Muscle layer of colon (tissue), 2 donors: ENCODE measurements around the gene ACE.

Experiments used
- H3K27ac ChIP-seq: one replicate; pipeline ENCODE4 v1.7.0; 2013; ENCODE audit warnings: low read depth, mild to moderate bottlenecking, low read length, moderate library complexity
- H3K27me3 ChIP-seq, 2 donors: one replicate each; pipeline ENCODE4 v1.7.0; 2013; ENCODE audit warnings: low read length in 2 of 2, mild to moderate bottlenecking in 2 of 2; ENCODE audit not compliant: insufficient read depth in 2 of 2, control insufficient read depth in 1 of 2
- H3K36me3 ChIP-seq: one replicate; pipeline ENCODE4 v1.7.0; 2013; ENCODE audit warnings: mild to moderate bottlenecking, low read length; ENCODE audit not compliant: insufficient read depth
- H3K4me1 ChIP-seq: one replicate; pipeline ENCODE4 v1.7.0; 2013; ENCODE audit warnings: mild to moderate bottlenecking, low read length; ENCODE audit not compliant: insufficient read depth
- H3K4me3 ChIP-seq, 2 donors: one replicate each; pipeline ENCODE4 v1.7.0; 2013; ENCODE audit warnings: low read length in 2 of 2, low read depth in 1 of 2, mild to moderate bottlenecking in 1 of 2, moderate library complexity in 1 of 2
- H3K9ac ChIP-seq: one replicate; pipeline ENCODE4 v1.7.0; 2013; ENCODE audit warnings: low read length
- H3K9me3 ChIP-seq: one replicate; pipeline ENCODE4 v1.7.0; 2013; ENCODE audit warnings: mild to moderate bottlenecking, low read length
- donor health status: abdominal sarcoma.
- donor health status: Adenocarcinoma of cecum.

ACE gene

DNA sequence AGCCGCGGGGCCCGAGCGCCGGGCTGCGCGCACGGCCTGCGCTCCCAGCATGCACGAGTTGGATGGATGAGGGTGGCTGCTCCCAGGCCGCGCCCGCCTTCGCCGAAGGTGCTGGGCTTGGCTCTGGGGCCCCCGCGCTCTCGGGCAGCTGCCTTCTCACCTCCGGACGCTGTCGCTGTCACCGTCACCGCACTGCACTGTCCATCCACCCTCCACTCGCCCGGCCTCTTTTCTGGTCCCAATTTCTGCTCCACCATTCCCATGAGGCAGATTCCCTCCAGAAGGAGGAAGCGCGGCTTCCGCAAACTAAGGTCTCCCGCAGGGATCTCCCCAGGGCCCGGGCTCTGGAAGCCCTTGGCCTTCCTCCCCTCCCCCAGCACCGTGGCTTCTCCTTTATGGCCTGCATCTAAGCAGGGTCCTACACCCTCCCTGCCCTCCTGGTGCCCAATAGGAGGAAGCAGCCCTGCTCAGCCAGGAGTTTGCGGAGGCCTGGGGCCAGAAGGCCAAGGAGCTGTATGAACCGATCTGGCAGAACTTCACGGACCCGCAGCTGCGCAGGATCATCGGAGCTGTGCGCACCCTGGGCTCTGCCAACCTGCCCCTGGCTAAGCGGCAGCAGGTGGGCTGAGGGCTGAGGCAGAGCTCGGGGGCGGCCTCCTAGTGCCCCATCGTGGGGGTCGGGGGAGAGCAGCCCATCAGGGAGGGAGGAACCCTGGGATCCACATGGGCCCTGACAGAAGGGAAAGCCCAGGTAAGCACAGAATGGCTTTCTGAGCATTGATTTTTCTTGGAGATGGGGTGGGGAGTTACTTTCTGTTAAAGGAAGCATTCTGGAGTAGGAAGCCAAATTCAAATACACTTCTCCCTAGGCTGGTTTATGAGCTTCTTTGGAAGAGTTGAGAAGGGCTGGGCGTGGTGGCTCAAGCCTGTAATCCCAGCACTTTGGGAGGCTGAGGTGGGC lies 899 bp downstream of the ACE start:
- no peak overlapping the region for H3K27ac ChIP-seq

DNA sequence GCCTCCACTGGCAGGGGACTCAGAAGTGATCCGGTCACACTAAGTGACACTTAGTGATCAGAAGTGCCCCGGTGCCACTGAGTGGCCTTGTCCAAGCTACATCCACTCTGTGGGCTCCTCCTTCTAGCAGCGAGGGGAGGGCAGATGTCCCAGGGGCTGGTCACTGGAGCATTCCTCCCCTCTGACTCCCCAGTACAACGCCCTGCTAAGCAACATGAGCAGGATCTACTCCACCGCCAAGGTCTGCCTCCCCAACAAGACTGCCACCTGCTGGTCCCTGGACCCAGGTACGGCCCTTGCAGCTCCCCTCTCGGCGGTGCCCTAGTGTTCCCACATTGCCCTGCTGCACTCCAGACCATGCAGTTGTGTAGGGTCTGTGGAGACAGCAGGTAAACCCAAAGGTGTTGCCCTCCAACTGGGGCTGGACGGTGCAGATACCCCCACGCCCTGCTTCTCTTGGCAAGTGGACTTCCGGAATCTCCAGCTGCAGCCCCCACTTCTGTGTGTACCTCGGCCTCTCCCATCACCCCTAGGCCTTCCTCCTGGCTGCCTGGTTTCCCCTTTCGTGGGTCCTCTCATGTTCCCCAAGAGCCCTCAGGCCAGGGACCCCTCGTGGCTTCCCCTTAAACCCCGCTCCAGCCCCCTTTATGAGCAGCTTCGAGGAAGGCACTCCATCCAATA lies 2.1 kb downstream of the ACE start:
- Histone ChIP-seq H3K4me1 (peaks cover 7% of the 10 kb centered on the region), H3K27me3 (peaks cover 24 to 50% of the 10 kb centered on the region in 2 donors), H3K9ac (no peak overlapping the region), H3K36me3 (no peaks in the 10 kb centered on the region), H3K4me3 (no peak overlapping the region), H3K9me3 (no peaks in the 10 kb centered on the region), H3K27ac (no peak overlapping the region)

More for the DNA sequence above, 899 bp downstream of the ACE start:
- Histone ChIP-seq H3K4me1 (peaks cover 7% of the 10 kb centered on the region), H3K9ac (no peak overlapping the region), H3K9me3 (no peaks in the 10 kb centered on the region), H3K36me3 (no peaks in the 10 kb centered on the region), H3K4me3 (peak overlapping the region in 1 of 2 donors; percentile 38), H3K27me3 (peaks cover 24 to 50% of the 10 kb centered on the region in 2 donors)

DNA sequence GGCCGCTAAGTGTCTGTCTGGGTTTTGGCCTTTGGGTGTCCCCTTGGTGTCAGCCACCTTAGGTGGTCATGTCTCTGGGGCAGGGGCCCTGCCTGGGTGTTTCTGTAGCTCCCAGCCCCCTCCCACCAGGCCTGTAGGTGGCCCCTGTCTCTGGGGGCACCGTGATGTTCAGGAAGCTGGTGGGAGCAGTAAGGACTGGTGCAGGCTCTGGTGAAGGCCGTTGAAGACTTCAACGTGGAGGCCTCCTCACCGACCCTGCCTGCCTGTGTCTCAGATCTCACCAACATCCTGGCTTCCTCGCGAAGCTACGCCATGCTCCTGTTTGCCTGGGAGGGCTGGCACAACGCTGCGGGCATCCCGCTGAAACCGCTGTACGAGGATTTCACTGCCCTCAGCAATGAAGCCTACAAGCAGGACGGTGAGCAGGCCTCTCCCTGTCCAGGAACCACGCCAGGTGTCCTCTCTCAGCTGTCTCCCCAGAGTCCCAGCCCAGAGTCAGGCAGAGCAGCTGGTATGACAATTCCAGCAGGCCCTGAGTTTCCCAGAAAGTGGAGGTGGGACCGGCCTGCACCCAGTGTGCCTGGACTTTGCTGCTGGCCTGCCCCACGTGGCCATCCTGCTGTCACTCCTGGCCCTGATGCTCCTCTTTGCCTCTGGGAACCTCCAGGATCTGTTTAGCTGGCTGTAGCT lies 2.8 kb downstream of the ACE start:
- Histone ChIP-seq H3K36me3 (no peaks in the 10 kb centered on the region), H3K4me1 (peaks cover 7% of the 10 kb centered on the region), H3K27ac (no peak overlapping the region), H3K9ac (no peak overlapping the region), H3K9me3 (no peaks in the 10 kb centered on the region), H3K4me3 (no peak overlapping the region), H3K27me3 (peaks cover 24 to 50% of the 10 kb centered on the region in 2 donors)

DNA sequence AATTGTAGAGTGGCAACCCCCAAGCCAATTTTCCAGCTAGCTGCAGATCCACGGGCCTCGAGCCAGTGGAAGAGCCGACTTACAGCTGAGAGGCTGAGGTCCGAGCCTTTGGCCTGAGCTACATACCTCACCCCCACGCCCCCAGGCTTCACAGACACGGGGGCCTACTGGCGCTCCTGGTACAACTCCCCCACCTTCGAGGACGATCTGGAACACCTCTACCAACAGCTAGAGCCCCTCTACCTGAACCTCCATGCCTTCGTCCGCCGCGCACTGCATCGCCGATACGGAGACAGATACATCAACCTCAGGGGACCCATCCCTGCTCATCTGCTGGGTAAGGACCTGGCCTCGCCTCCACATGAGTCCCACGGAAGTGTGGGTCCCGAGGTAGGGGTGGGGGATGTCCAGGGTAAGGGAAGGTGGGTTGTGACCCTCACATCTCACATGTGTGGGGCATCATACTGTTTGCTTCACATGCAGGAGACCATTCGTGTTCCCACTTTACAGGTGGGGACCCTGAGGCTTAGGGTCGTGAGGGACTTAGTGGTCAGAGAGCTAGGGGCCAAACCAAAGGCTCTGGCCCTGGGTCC lies 3.4 kb downstream of the ACE start:
- Histone ChIP-seq H3K27me3 (peaks cover 24 to 49% of the 10 kb centered on the region in 2 donors), H3K9ac (no peak overlapping the region), H3K4me3 (no peak overlapping the region), H3K36me3 (no peaks in the 10 kb centered on the region), H3K9me3 (no peaks in the 10 kb centered on the region), H3K27ac (no peak overlapping the region), H3K4me1 (peaks cover 7% of the 10 kb centered on the region)

DNA sequence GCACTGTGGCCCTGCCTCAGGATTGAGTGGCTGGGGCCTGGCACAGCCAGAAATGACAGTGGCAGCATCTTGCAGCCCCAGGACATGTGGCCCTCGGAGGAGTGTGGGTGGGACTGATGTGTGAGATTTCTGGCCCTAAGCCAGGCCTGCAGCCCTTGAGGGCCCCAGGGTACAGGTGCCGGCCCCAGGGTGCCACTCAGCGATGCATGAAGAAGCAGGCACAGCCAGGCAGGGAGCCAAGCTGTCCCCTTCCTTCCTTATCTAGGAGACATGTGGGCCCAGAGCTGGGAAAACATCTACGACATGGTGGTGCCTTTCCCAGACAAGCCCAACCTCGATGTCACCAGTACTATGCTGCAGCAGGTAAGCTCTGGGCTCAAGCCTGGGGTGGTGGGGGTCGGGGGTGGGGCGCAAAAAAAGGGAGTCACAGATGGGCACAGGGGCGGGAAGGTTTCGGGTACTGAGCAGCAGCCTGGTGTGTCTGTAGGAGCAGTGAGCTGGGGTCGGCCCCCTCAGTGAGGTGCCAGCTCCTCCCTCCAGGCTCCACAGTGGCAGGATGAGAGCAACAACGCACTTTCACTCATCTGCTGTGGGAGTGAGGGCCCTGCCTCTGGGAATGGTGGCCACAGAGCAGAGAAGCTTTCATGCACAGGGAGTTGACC lies 4.1 kb downstream of the ACE start:
- H3K4me1 ChIP-seq: peaks cover 7% of the 10 kb centered on the region
- no peaks in the 10 kb centered on the region for H3K36me3 ChIP-seq
- no peak overlapping the region for H3K27ac ChIP-seq

DNA sequence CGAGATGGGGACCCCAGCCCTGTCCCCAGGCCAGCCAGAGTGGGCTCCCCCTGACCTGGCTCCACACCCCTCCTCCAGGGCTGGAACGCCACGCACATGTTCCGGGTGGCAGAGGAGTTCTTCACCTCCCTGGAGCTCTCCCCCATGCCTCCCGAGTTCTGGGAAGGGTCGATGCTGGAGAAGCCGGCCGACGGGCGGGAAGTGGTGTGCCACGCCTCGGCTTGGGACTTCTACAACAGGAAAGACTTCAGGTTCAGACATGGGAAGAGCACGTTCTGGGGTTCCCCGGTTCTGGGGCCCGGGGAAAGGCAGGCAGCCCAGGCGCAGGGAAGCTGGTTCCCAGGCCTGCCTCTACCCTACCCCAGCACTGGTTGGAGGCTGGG lies 4.6 kb downstream of the ACE start:
- Histone ChIP-seq H3K4me1 (peaks cover 7% of the 10 kb centered on the region), H3K9me3 (no peaks in the 10 kb centered on the region), H3K27me3 (peaks cover 24 to 40% of the 10 kb centered on the region in 2 donors), H3K4me3 (no peak overlapping the region), H3K36me3 (no peaks in the 10 kb centered on the region), H3K9ac (no peak overlapping the region), H3K27ac (no peak overlapping the region)

More for the DNA sequence above, 4.1 kb downstream of the ACE start:
- no peaks in the 10 kb centered on the region for H3K9me3 ChIP-seq
- peaks cover 24 to 43% of the 10 kb centered on the region in 2 donors for H3K27me3 ChIP-seq
- no peak overlapping the region for H3K9ac ChIP-seq
- H3K4me3 ChIP-seq: no peak overlapping the region

DNA sequence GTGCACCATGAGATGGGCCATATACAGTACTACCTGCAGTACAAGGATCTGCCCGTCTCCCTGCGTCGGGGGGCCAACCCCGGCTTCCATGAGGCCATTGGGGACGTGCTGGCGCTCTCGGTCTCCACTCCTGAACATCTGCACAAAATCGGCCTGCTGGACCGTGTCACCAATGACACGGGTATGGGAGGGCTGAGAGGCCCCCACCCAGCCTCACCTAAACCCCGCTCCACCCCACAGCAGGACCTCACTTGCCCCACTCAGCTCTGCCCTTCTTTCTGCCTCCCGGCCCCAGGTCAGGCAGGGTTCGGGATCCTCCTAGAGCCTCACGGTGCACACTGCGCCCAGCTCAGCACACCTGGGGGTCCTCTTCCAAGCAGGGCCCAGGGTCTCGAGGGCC lies 5.6 kb downstream of the ACE start:
- no peak overlapping the region for H3K4me3 ChIP-seq
- peaks cover 6% of the 10 kb centered on the region for H3K4me1 ChIP-seq
- no peaks in the 10 kb centered on the region for H3K9me3 ChIP-seq
- H3K27me3 ChIP-seq: peaks cover 22 to 35% of the 10 kb centered on the region in 2 donors
- no peaks in the 10 kb centered on the region for H3K36me3 ChIP-seq
- H3K27ac ChIP-seq: no peak overlapping the region
- no peak overlapping the region for H3K9ac ChIP-seq

DNA sequence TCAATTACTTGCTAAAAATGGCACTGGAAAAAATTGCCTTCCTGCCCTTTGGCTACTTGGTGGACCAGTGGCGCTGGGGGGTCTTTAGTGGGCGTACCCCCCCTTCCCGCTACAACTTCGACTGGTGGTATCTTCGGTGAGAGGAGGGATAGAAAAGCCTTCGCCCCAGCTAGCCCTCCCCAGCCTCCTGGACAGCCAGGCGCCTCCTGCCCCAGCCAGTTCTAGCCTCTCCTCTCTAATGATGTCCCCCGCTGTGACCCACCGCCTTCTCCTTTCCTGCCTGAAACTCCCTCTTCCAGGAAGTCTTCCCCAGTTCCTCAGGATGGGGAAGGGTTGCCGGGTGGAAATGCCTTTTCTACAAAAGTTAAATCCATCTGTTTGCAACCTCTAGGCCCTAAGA lies 6.2 kb downstream of the ACE start:
- H3K9me3 ChIP-seq: no peaks in the 10 kb centered on the region
- H3K27ac ChIP-seq: no peak overlapping the region
- H3K36me3 ChIP-seq: no peaks in the 10 kb centered on the region
- no peak overlapping the region for H3K4me3 ChIP-seq
- no peak overlapping the region for H3K9ac ChIP-seq
- H3K4me1 ChIP-seq: peaks cover under 1% of the 10 kb centered on the region
- peaks cover 18 to 29% of the 10 kb centered on the region in 2 donors for H3K27me3 ChIP-seq

DNA sequence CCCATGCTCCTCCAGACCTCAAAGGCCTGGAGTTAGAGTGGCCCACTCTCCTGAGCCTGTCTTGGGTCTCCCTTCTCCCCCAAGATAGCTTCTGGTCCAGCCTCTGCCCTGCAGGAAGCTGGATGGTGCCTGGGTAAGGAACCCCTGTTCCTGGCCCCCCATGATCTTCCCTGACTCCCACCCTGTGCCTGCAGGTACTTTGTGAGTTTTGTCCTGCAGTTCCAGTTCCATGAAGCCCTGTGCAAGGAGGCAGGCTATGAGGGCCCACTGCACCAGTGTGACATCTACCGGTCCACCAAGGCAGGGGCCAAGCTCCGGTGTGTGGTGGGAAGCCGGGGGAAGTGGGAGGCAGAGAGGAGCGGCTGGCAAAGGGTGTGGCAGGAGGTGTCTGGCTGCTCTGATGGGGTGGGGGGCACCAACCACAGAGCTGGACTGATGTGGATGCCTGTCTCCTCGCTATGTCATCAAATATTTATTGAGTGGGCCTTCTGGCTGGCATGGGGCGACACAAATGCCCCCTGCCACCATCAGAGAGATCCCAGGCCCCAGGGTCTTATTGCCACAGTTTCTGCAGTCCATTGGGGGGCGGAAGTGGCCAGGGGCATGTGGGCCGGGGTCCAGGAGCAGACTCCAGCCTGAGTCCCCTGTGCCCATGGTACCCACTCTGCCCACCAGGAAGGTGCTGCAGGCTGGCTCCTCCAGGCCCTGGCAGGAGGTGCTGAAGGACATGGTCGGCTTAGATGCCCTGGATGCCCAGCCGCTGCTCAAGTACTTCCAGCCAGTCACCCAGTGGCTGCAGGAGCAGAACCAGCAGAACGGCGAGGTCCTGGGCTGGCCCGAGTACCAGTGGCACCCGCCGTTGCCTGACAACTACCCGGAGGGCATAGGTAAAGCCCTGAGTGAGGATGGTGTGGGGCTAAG lies 7.1 kb downstream of the ACE start:
- H3K36me3 ChIP-seq: no peaks in the 10 kb centered on the region
- H3K9me3 ChIP-seq: no peaks in the 10 kb centered on the region
- no peak overlapping the region for H3K4me3 ChIP-seq
- no peaks in the 10 kb centered on the region for H3K4me1 ChIP-seq
- no peak overlapping the region for H3K9ac ChIP-seq
- H3K27me3 ChIP-seq: peaks cover 10 to 21% of the 10 kb centered on the region in 2 donors
- H3K27ac ChIP-seq: no peak overlapping the region
